Transverse colon (tissue), 4 donors: ENCODE results near the gene GARIN6. TPM values are rescaled to one million over a fixed set of nuclear protein-coding genes. Genes with fewer than 3 reads are reported as not detected.

ENCODE experiments used
- DNase-seq: peaks from one replicate; pipeline ENCODE4 v3.0.0-alpha.2; 2019
- H3K27ac ChIP-seq, 4 donors: fragments of 200-600 bp; sonication (generic); 2 replicates each; pipeline ENCODE4 v1.5.1; 2016 to 2018; ENCODE audit warnings: inconsistent platforms in 4 of 4
- H3K27me3 ChIP-seq: fragments of 200-600 bp; sonication (generic); 2 replicates; pipeline ENCODE4 v1.5.1; 2017; ENCODE audit warnings: inconsistent platforms
- H3K36me3 ChIP-seq, 4 donors: fragments of 200-600 bp; sonication (generic); 2 replicates each; pipeline ENCODE4 v1.5.1; 2017 to 2019; ENCODE audit warnings: inconsistent platforms in 4 of 4
- H3K4me1 ChIP-seq, 4 donors: fragments of 200-600 bp; sonication (generic); 2 replicates each; pipeline ENCODE4 v1.5.1; 2017 to 2020; ENCODE audit warnings: inconsistent platforms in 4 of 4
- H3K4me3 ChIP-seq, 4 donors: fragments of 200-600 bp; sonication (generic); 1 replicate in 1 of 4; 2 replicates in 3 of 4; pipeline versions ENCODE4 v1.5.1 to v1.6.1; 2017 to 2019; ENCODE audit warnings: inconsistent platforms in 4 of 4
- H3K9me3 ChIP-seq, 2 donors: fragments of 200-600 bp; sonication (generic); 2 replicates each; pipeline ENCODE4 v1.5.1; 2017 to 2019; ENCODE audit warnings: inconsistent platforms in 2 of 2
- CTCF ChIP-seq, 5 experiments: fragments of 200-600 bp in 3 of 5; fragments of 450-650 bp in 2 of 5; sonication (generic) in 3 of 5; IDR thresholded peaks; 1 replicate in 2 of 5; 2 replicates in 3 of 5; pipeline ENCODE4 v1.5.1; 2016 to 2017; ENCODE audit warnings: antibody characterized with exemption in 5 of 5, inconsistent platforms in 3 of 5, mild to moderate bottlenecking in 2 of 5, moderate library complexity in 1 of 5
- EP300 ChIP-seq: sonication (generic); formaldehyde crosslinking; IDR thresholded peaks from one replicate; pipeline ENCODE4 v1.6.1; 2017; ENCODE audit warnings: antibody characterized with exemption, low read depth
- POLR2A ChIP-seq: fragments of 450-650 bp; IDR thresholded peaks from one replicate; pipeline ENCODE4 v1.6.1; 2016; ENCODE audit warnings: antibody characterized with exemption, mild to moderate bottlenecking, moderate library complexity
- POLR2AphosphoS5 ChIP-seq, 3 donors: sonication (generic); formaldehyde crosslinking; IDR thresholded peaks; one replicate each; pipeline ENCODE4 v1.6.1; 2016; ENCODE audit warnings: antibody characterized with exemption in 3 of 3
- WGBS, 2 donors: methylation state at CpG; one replicate each; pipeline ENCODE4 v1.1.5; 2018; ENCODE audit warnings: low coverage in 1 of 2; 5-methylcytosine and 5-hydroxymethylcytosine counted together
- in situ Hi-C, 4 donors: fragments of 200-750 bp; cut with MboI; loops; one replicate each; pipeline versions ENCODE4 v1.15.0 to v1.15.1; 2017; ENCODE audit warnings: low sequenced_read_pairs in 3 of 4, low pct_ligation_motif_present in 1 of 4, low pct_unique_long_range_greater_than_20kb in 1 of 4
- intact Hi-C: fragments of 100-400 bp; cut with DNase I; formaldehyde crosslinking; loops from one replicate; pipeline ENCODE4 v1.15.1; 2023; ENCODE audit warnings: low total_unique reads
- total RNA-seq, 4 donors: library from RNA; depleted of rRNA; stranded (reverse); fragments of >200 nt; gene quantifications; one replicate each; pipeline ENCODE4 v1.1.0, GENCODE V29; 2016

GARIN6 gene
- total RNA-seq, 4 donors from 2014 or later: not detected

GRCh38 chr12:99611117-99611516, 36.4 kb upstream of the GARIN6 start:
- Histone ChIP-seq H3K9me3 (peaks cover 0 to under 1% of the 10 kb centered on the region in 2 donors), H3K27ac (no peak overlapping the region), H3K4me1 (no peaks in the 10 kb centered on the region), H3K27me3 (no peaks in the 10 kb centered on the region), H3K4me3 (no peak overlapping the region), H3K36me3 (no peaks in the 10 kb centered on the region)
- WGBS, 2 donors: 59 to 65% methylated on average over 3 of the region's 3 CpGs
- DNase-seq: no peak
- in situ Hi-C loops (no loop called here), intact Hi-C loops (no loop called here)
- TF ChIP-seq EP300: no peak
- no peak for TF ChIP-seq POLR2AphosphoS5 (IDR thresholded peaks at IDR 0.05)
- no peak for TF ChIP-seq CTCF (IDR thresholded peaks at IDR 0.05)
- no peak for TF ChIP-seq POLR2A

- no peak overlapping the region for H3K4me3 ChIP-seq
- H3K36me3 ChIP-seq: no peaks in the 10 kb centered on the region
- H3K4me1 ChIP-seq: no peaks in the 10 kb centered on the region
- H3K9me3 ChIP-seq: peaks cover 0 to 3% of the 10 kb centered on the region in 2 donors
- no peak for TF ChIP-seq EP300
- no peak for TF ChIP-seq POLR2A
- TF ChIP-seq CTCF (IDR thresholded peaks at IDR 0.05): no peak
- no peak for TF ChIP-seq POLR2AphosphoS5 (IDR thresholded peaks at IDR 0.05)
- in situ Hi-C loops: no loop called here
- 78 to 81% methylated on average over 3 of the region's 3 CpGs for WGBS, 2 donors
- no peak overlapping the region for H3K27ac ChIP-seq
- intact Hi-C loops: no loop called here
- DNase-seq: no peak
- H3K27me3 ChIP-seq: no peaks in the 10 kb centered on the region
Measured at GRCh38 chr12:99611599-99611998, 36.0 kb upstream of the GARIN6 start.

GRCh38 chr12:99618657-99619056, 28.9 kb upstream of the GARIN6 start:
- Histone ChIP-seq H3K27ac (no peak overlapping the region), H3K9me3 (peaks cover 11 to 12% of the 10 kb centered on the region in 2 donors), H3K36me3 (no peaks in the 10 kb centered on the region), H3K27me3 (no peaks in the 10 kb centered on the region), H3K4me3 (no peak overlapping the region), H3K4me1 (no peaks in the 10 kb centered on the region)
- in situ Hi-C loops (no loop called here), intact Hi-C loops (no loop called here)
- no peak for DNase-seq
- 78% methylated on average over 4 of the region's 4 CpGs; no CpG with 5 or more reads in 1 of the 2 donors for WGBS, 2 donors
- TF ChIP-seq CTCF (IDR thresholded peaks at IDR 0.05): no peak
- no peak for TF ChIP-seq POLR2AphosphoS5 (IDR thresholded peaks at IDR 0.05)
- TF ChIP-seq EP300: no peak
- no peak for TF ChIP-seq POLR2A

- Histone ChIP-seq H3K27me3 (no peaks in the 10 kb centered on the region), H3K27ac (no peak overlapping the region), H3K9me3 (peaks cover 11 to 12% of the 10 kb centered on the region in 2 donors), H3K4me1 (no peaks in the 10 kb centered on the region), H3K4me3 (no peak overlapping the region), H3K36me3 (no peaks in the 10 kb centered on the region)
- intact Hi-C loops: loop anchor here (5.0 kb wide), 1 partner anchor 1532 kb away; no protein-coding TSS in a partner anchor
- no peak for DNase-seq
- TF ChIP-seq CTCF (IDR thresholded peaks at IDR 0.05) (peak in 3 of 5 experiments; percentile 24 to 29 (median 27)), EP300 (no peak)
- in situ Hi-C loops: no loop called here
- WGBS, 2 donors: 63% methylated on average over 7 of the region's 7 CpGs; no CpG with 5 or more reads in 1 of the 2 donors
Measured at GRCh38 chr12:99619389-99620158, 28.0 kb upstream of the GARIN6 start.
